ENCODE data around the gene DHRS7B.
"Not testable (repeated sequence)": the region's sequence is repeated elsewhere in the genome, so short reads cannot be mapped to it uniquely, and the experiment has no call there.

Gene DHRS7B

DNA sequence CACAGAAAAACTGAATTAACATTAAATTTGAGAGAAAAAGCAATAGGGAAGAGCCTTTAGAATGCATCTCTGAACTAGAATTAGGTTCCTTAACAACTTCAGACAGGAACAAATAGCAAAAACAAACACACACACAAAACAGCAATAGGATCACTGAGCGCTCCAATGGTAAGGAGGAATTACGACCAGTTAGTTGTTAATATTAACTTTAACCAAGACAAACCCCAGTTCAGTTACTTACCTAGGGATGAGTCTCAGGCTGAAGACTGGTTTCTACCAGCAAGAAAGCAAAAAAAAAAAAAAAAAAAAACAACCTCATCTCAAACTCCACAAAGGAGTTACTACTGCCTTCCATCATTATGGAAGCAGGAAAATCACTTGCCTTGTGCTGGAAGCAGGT lies 14.6 kb downstream of the DHRS7B start:
- no peak for DNase-seq (ENCODE audit: low read depth)
- TF ChIP-seq, protein P1, sequence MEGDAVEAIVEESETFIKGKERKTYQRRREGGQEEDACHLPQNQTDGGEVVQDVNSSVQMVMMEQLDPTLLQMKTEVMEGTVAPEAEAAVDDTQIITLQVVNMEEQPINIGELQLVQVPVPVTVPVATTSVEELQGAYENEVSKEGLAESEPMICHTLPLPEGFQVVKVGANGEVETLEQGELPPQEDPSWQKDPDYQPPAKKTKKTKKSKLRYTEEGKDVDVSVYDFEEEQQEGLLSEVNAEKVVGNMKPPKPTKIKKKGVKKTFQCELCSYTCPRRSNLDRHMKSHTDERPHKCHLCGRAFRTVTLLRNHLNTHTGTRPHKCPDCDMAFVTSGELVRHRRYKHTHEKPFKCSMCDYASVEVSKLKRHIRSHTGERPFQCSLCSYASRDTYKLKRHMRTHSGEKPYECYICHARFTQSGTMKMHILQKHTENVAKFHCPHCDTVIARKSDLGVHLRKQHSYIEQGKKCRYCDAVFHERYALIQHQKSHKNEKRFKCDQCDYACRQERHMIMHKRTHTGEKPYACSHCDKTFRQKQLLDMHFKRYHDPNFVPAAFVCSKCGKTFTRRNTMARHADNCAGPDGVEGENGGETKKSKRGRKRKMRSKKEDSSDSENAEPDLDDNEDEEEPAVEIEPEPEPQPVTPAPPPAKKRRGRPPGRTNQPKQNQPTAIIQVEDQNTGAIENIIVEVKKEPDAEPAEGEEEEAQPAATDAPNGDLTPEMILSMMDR (conservative IDR thresholded peaks at IDR 0.05; ENCODE audit: control insufficient read depth, insufficient read depth, low read depth, low read length), result no peak
- no peak overlapping the region for H3K4me3 ChIP-seq (ENCODE audit: control insufficient read depth, low read depth, low read length)

GRCh38 chr17:21142065-21142464 lies 15.3 kb downstream of the DHRS7B start:
- not testable (repeated sequence) for DNase-seq (ENCODE audit: low read depth); H3K4me3 ChIP-seq (ENCODE audit: control insufficient read depth, low read depth, low read length)

DNA sequence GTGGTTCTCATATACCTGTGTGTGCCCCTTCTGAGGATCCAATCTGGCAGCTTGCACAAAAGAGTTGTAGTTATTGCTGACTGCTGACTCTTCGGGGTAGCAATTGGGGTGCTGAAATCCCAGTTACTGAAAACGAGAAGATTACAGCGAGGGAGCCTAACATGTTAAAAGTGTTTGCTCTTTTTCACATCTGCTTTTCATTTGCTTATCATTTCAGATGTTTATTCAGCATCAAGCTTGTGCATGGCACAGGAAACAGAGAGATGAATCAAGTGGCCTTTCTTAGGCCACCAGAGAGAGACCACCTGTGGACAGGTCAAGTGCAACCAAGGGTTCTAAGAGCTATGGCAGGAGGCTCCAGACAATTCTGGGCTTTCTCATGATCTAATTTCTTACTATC lies 16.9 kb downstream of the DHRS7B start:
- no peak overlapping the region for H3K4me3 ChIP-seq (ENCODE audit: control insufficient read depth, low read depth, low read length)
- DNase-seq (ENCODE audit: low read depth), result no peak
- TF ChIP-seq, protein P1 (conservative IDR thresholded peaks at IDR 0.05; ENCODE audit: control insufficient read depth, insufficient read depth, low read depth, low read length), result no peak

GRCh38 chr17:21144299-21144698 lies 17.5 kb downstream of the DHRS7B start:
- DNase-seq (ENCODE audit: low read depth); H3K4me3 ChIP-seq (ENCODE audit: control insufficient read depth, low read depth, low read length): not testable (repeated sequence)

GRCh38 chr17:21146362-21147015 lies 19.7 kb downstream of the DHRS7B start:
- H3K4me3 ChIP-seq (ENCODE audit: control insufficient read depth, low read depth, low read length), result no peak overlapping the region
- TF ChIP-seq, protein P1 (conservative IDR thresholded peaks at IDR 0.05; ENCODE audit: control insufficient read depth, insufficient read depth, low read depth, low read length), result no peak
- DNase-seq (ENCODE audit: low read depth), result no peak

- DNase-seq (ENCODE audit: low read depth), result no peak
- TF ChIP-seq, protein P1 (conservative IDR thresholded peaks at IDR 0.05; ENCODE audit: control insufficient read depth, insufficient read depth, low read depth, low read length), result no peak
- no peak overlapping the region for H3K4me3 ChIP-seq (ENCODE audit: control insufficient read depth, low read depth, low read length)
Measured at GRCh38 chr17:21149621-21150020, 22.9 kb downstream of the DHRS7B start.

DNA sequence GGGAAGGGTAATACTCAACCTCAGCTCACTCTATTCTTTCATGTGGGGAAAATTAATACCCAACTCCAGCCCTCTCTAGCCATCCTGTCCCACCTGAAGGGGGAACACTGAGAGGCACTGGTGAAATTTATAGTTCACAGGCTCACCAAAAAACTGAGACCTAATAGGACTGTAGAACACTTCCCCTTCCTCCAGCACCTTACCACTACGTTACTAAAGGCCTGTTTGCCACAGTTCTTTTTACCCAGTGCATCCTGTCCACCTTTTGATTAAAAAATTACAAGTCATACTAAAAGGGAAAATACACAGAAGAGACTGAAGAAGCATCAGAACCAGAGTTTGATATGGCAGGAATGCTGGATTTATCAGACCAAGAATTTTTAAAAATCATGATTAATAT lies 26.0 kb downstream of the DHRS7B start:
- H3K4me3 ChIP-seq (ENCODE audit: control insufficient read depth, low read depth, low read length), result no peak overlapping the region
- no peak for DNase-seq (ENCODE audit: low read depth)
- TF ChIP-seq, protein P1 (conservative IDR thresholded peaks at IDR 0.05; ENCODE audit: control insufficient read depth, insufficient read depth, low read depth, low read length), result no peak
